Activated gamma-delta T cell (primary cell): ENCODE data around the gene SLC38A2.
"Not testable (repeated sequence)": the region's sequence is repeated elsewhere in the genome, so short reads cannot be mapped to it uniquely, and the experiment has no call there.

Experiments used
- DNase-seq: peaks from one replicate; lab custom pipeline; 2025; lab: John Stamatoyannopoulos, UW

Gene SLC38A2

DNA sequence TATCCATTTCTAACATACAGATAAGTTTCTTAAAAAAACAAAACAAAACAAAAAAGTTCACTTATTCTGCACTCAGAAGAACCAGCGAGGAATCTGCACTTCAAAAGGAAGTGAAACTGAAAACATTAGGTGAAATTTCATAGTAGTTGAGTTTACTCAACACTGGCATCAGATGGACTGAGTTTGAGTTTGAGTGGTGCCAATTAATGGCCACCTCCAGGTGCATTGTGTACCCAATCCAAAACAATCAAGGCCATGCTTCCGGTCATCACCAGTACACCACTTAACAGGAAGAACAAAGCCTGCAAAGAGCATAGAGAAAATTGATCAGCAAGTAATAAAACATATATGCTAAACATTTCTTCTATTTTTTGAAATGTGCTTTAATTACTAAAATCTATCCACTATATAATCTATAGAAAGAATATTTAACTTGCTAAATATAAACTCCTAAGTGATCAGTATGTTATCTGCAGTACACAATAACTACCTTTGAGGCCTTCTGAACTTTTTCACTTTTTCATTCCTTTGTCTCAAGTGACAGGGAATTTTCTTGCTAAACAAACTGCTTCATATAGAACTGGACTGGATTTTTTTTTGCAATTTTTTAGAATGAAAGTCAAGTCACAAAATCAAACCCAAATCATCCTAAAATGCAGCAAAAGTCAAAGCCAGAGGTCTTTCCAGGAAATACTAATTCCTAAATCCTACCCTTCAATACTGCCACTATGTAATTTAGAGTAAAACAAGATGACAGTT, 11.5 kb downstream of the SLC38A2 start:
- DNase-seq = no peak

DNA sequence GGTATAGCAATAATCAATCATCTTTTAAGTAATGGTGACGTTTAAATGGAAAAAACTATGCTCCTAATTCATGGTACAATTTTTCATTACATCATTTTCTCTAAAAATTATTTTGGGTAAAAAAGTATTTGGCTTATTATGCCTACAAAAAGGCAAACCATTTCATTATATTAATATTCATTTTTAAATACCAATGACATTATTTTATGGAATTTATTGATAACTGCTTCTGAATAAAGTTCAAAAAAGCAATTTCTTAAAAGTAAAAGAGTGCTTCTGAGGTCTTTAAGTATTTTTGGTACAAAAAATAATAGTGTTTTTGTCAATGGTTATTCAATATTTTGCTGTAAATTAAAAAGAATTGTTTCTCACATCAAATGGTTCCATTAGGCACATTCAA, 12.2 kb downstream of the SLC38A2 start:
- DNase-seq = no peak

DNA sequence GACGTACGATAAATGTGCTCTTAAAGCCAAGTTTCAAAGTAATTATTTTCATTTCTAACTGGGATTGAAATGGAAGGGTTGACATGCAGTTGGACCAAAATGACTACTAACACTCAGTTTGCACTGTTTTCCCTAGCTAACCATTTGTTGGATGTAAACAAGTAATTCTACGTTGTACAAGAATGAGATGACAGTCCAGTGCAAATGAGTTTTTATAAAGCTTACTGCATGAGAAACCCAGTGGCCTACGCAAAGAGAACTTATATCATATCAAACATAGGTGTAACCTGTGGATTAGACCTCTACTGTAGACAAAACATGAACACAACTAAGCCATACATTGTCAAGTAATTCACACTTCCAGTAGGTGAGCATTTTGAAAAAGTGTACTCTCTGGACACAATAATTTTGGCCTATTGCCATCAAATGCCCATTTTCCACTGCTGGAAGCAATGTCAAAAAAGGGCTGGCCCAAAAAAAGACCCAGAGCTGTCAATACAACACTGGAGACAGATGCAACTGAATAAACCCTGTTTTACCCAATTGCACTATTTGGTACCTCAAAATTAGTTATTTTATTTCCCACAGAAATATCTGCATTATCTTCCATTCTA, 12.8 kb downstream of the SLC38A2 start:
- no peak for DNase-seq

DNA sequence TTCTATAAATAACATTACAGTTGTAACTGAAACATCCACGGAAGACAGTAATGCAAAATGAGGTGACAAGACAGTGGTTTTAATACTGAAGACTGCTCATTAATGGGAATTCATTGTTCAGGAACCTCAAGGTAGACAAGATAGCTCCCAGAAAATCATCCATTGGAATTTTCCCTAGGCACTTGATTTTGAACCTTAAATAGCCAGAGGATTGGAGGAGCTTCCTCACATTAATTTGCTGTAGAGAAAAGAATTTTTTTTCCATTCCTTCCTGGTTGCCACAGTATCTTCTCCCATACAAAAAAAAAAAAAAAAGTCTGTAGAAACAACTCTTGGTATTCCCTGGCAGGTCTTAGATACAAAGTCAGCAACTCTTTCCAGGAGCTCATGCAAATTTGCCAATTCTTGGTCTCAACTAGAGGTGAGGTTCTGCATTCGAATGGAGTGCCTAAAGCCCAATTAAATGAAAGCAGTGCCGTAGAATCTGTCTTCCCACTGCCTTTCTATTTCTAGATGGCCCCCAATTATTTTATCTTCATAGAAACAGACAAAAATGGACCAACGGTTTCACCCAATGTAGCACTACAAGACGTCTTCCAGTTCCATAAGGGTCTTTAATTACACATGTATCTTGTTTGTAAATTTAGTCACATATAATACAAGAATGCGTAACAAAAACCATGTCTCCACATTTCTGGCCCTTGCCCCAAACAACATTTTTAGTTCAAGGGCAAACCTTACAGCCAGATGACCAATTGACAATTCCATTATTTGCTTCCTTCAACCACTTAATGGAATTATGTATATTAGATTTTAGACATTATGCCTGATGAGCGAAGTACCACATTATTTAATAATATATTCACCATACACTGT, 13.5 kb downstream of the SLC38A2 start:
- DNase-seq = no peak

DNA sequence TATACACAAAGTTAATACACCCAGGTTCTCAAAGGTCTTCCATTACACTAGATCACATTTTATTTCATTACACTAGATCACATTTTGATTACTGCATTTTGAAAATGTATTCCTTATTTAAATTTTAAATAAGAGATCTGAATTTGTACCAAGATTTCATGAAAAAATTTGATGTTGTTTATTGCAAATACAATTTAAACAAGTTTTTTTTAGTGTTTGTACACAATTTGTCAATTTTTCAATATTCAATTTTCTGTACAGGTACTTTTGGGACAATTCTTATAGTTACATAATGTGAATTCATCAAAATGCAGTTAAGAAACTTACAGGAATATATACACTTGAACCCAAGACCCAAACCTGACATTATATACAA, 14.3 kb downstream of the SLC38A2 start:
- DNase-seq = no peak

DNA sequence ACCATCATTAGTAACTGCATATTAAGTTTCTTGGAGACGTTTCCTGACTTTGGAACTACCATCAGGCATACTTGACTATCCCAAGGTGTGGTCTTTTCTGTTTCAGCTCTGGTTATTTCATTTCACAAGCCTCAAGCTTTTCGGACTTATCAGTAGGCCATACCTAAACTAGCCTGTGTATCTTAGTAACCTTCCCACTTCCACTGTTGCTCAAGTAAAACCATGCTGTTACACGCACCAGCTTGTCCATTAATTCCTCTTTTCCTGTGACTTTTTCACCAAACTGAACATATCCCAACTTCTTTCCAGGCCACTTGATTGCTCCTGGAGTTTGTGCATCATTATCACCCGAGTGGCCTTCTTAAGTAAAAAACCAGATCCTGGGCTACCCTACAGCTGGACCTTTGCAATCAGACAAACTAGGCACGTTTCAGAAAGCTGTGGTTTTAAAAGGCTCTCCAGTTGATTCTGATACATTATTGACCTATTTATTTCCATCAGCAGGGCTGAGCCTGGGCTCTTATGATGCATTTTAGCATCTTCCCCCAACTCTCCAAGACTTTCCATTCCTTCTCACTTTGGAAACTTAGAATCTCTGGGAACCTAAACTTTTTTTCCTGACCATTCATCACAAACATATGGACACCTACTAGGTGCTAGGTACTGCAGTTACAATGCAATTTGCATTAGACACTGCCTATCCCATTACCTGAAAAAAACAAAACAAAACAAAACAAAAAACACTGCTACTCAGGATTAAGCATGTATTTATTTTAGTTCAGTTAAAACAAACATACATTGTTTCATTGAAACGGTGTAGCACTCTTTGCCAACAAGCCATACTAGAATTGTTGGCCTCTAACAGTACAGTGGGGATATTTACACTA, 14.9 kb downstream of the SLC38A2 start:
- DNase-seq = no peak

DNA sequence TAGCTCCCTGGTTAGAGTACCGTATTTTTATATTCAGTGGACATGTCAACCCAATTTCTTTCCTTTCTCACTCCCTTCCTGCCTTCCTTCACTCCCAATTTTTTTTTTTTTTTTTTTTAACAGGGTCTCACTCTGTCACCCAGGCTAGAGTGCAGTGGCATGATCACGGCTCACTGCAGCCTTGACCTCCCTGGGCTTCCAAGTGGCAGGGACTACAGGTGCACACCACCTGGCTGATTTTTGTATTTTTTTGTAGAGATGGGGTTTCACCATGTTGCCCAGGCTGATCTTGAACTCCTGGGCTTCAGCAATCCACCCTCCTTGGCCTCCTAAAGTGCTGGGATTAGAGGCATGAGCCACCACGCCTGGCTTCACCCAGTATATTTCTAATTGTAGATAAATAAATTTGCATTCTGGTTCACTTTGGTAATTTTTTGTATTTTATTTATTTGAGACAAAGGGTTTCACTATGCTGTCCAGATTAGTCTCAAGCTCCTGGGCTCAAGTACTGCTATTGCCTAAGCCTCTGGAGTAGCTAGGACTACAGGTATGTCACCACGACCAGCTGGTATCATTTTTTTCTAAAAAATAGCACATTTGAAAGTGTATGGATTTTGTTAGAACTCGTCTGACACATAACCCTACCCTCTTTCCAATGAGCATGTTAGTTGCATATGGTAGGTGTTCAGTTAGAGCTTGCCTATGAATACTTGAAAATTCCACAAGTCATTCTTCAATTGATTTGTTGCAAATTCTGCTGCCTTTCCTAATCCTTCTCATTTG, 15.7 kb downstream of the SLC38A2 start:
- DNase-seq = no peak

DNA sequence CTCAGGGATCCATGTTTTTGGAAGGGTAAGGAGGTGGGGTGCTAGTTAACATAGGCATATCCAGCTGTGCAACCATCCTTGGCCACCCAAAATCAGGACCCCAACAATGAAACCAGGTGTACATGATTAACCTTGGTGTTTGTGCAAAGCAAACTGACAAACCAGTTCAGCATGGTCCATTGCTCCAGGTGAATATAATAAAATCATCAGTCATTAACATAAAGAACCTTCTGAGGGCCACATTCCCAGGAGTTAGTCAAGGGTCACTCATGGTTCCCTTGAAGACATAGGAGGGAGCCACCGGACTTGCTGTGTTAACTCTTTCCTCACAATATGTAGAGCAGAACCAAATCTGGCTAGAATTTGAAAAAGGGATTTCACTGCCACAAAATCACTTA, 17.8 kb downstream of the SLC38A2 start:
- DNase-seq = no peak

DNA sequence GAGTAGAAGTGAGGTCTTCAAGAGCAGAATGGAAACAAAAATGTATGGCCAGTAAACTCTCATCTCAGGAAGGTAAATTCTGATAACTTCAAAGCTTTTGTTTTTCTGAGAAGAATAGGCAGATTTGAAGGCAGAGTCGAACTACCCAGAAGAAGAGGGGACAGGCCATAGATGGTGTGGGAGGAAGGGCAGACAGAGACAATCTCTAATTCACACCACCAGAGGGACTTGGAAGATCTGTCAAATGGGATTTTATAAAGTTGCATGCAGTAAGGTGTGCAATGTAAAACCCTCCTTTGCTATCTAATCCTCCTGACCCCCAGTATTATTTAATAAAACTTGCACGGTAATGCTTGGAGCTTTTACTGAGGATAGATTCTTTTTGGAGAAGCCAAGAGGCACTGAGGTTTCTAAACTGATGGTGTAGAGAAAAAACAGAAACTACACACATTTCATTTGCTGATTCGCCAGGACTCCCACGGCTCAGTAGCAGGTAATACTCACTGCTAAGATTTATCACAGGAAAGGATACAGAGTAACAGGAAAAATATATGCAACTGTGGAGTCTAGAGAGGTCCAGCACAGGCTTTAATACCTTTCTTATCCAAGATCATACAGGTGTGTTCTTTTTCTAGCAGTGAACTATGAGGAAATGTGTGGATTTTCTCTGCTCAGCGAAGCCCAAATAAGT, 18.3 kb downstream of the SLC38A2 start:
- DNase-seq = no peak

DNA sequence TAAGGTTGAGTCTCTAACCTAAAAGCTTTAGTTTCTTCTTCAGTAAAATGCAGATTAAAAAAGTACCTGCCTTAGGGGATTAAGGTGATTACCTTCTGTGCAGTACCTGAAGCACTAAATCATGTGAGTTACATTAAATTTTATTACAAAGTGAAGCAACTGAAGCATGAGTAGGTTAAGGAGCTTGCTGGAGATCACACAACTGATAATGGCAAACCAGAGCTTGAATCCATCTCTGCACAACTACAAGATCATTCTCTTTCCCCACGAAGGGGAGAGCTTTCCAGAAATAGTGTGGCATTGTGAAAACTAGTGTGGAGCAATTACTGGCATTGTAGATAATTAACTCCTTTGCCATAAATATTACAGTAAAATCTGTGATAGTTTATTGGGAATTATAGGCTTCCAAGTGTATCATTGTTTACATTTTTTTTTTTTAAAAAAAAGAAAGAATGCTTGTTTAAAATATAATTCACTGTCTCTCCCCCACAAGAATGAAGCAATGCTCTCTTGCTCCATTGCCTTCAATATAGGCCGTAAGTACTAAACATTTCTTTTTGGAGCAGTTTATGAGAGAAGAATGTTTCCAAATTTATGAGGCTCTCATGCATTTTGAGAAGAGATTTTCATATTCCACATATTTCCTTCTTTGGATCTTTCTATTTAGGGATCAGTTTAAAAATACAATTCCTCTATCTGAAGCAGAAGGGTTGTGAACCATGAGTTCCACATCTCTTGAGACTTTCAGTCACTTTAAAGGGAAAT, 20.5 kb downstream of the SLC38A2 start:
- DNase-seq = no peak

DNA sequence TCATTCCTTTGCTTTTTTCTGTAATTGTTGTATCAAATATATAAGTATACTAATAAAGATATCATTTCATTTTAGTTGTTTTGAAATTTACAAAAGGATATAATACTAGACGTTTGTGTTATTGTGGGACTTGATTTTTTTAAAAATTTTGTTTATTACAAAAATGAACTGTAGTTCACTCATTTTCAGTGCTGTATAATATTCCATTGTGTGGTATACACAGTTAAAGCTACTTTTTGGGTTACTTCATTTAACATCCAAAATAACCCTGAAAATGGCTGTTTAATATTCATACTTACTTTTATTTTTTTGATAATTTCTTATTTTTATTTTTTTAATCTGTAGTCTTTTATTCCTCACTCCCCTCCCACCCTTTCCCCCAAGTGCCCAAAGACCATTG, 21.4 kb downstream of the SLC38A2 start:
- DNase-seq = no peak

DNA sequence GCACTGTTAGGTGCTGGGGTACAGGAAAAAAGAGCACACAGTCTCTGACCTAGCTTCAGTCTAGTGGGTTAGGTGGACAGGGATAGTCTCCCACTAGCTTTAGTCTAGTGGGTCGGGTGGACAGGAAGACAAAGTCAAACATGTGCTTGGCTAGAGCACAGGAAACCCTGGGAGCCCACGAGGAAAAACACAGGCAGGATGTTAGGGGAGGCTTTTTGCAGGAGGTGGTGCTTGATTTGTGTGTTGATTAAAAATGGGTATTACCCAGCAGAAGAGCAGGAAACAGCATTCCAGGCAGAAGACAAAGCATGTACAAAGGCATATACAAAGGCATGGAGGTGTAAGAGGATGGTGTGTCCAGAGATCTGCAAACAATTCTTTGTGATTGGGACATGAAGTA, 23.3 kb downstream of the SLC38A2 start:
- no peak for DNase-seq

DNA sequence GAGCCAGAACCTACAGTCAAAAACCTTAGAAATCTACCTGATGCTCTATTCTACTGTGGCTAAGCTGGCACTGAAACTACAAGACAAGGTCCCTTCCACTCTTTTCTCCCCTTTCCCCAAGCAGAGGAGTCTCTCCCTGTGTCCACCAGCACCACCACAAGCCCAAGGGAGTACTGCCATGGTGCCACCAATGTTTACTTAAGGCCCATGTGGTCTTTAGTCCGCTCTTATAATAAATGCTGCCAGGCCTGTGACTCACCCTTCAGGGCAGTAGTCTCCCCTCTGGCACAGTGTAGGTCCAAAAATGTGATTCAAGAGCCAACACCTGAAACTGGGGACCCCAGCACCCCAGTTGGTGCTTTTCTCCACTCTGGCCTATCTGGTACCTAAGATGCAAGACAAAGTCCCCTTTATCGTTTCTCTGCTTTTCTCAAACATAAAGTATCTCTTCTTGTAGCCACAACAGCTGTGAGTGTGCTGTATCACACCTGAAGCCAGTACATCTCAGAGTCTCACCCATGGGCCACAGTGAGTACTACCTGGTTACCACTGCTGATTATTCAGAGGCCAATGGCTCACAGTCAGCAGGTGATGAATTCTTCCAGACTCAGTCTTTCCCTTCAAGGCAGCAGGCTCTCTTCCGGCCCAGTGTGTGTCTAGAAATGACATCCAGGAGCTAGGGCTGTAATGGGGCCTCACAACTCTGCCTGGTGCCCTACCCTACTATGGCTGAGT, 29.3 kb downstream of the SLC38A2 start:
- no peak for DNase-seq

DNA sequence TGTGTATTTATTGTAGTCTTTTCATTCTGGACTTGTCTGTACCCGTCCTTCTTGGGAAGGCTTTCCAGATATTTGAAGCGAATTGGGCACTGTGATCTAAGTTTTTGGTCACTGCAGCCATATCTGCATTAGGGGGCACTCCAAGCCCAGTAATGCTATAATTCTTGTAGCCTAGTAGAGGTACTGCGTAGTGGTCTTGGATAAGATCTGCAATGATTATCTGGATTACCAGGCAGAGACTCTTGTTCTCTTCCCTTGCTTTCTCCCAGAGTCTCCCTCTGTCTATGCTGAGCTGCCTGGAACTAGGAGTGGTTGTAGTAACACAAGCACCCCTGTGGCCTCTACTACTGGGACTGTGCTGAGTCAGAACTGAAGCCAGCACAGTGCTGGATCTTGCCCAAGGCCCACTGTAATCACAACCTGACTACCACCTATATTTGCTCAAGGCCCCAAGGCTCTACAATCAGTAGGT, 30.0 kb downstream of the SLC38A2 start:
- DNase-seq = no peak

DNA sequence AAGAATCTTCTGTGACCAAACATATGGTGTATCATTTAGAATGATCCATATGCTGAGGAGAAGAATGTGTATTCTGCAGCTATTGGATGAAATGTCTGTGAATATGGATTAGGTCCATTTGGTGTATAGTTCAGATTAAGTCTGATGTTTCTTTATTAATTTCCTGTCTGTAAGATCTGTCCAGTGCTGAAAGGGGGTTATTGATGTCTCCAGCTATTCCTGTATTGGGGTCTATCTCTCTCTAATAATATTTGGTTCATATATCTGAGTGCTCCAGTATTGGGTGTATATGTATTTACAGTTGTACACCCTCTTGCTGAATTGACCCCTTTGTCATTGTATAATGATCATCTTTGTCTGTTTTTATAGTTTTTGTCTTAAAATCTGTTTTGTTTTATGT, 33.5 kb downstream of the SLC38A2 start:
- no peak for DNase-seq

DNA sequence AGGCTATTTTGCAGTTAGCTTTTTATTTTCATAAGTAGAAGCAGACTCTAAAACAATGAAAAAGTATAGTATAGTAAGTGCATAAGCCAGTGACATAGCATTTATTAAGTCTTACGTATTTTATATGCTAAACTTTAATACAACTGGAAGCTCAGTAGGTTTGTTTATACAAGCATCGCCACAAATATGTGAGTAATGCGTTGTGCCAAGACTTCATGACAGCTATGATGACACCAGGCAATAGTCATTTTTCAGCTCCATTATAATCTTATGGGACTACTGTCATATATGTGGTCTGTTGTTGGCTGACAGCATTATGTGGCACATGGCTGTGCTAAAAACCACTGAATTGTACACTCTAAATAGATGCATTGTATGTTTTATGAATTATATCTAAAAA, 40.3 kb downstream of the SLC38A2 start:
- no peak for DNase-seq

DNA sequence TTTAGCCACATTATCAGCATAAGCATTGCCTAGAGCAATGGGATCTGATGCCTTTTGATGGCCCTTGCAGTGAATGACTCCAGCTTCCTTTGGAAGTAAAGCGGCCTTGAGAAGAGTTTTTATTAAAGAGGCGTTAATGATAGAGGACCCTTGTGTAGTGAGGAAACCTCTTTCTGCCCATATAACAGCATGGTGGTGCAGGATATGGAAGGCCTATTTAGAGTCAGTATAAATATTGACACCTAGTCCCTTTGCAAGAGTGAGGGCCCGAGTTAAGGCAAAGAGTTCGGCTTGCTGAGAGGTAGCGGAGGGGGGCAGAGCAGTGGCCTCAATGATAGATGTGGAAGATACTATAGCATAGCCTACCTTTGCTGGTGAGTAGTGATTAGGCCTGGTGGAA, 47.5 kb downstream of the SLC38A2 start:
- not testable (repeated sequence) for DNase-seq

DNA sequence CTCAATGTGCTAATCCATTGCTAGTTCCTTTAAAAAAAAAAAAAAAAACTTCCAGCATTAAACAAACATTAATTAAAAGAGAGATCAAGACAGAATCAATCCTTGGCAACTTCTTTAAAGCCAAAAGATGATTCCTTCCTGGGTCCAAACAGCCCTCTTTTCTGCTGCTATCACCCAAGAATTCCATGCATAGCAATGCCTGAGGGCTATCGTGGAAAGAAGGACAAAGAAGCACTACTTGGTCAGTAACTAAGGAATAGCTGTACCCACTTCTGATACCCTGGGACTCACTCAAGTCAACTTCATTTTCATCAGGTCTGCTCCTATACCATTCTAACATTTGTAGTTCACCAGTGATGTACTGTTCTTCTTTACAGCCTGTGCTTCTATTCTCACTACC, 51.8 kb downstream of the SLC38A2 start:
- no peak for DNase-seq

DNA sequence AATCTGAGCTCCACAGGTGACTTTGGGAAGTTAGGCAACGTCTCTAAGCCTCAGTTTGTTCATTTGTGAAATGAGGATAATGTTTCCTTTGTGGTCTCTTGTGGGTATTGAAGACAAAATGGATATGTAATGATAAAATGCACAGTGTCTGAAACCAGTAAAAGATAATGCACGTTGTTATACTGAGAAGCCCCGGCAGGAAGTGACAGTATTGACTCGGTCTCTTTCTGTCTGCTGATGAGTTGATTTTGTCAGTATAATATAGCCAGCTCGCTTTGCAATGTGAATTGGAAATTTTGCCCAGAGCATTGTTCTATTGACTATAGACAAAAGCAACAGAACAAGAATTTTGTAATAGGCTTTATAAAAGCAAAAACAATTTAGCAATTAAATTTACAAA, 54.5 kb downstream of the SLC38A2 start:
- no peak for DNase-seq
